Kidney (tissue), 14 donors: Measurements from ENCODE around the gene GSX2. TPM values are rescaled to one million over a fixed set of nuclear protein-coding genes. Genes with fewer than 3 reads are reported as not detected.

Source experiments
- DNase-seq, 5 donors: peaks; one replicate each; pipeline ENCODE4 v3.0.0-alpha.2; 2013 to 2020
- FAIRE-seq: peaks from 2 replicates; lab custom pipeline; 2012; peaks lifted over from hg19 to GRCh38; lab: Jason Lieb, UNC
- H3K27ac ChIP-seq, 2 donors: one replicate each; pipeline ENCODE4 v1.7.0; 2013; ENCODE audit warnings: low read depth in 2 of 2, low read length in 2 of 2, inconsistent platforms in 1 of 2
- H3K27me3 ChIP-seq: one replicate; pipeline ENCODE4 v1.7.1; 2013; ENCODE audit warnings: low read length, inconsistent platforms; ENCODE audit not compliant: control insufficient read depth, insufficient read depth
- H3K36me3 ChIP-seq, 3 donors: one replicate each; pipeline versions ENCODE4 v1.7.0 to v1.7.1; 2013; ENCODE audit warnings: low read length in 3 of 3, control low read depth in 1 of 3, inconsistent platforms in 1 of 3; ENCODE audit not compliant: insufficient read depth in 3 of 3, control insufficient read depth in 2 of 3
- H3K4me1 ChIP-seq, 3 donors: one replicate each; pipeline versions ENCODE4 v1.7.0 to v1.7.1; 2013; ENCODE audit warnings: low read length in 3 of 3, inconsistent platforms in 1 of 3, low read depth in 1 of 3; ENCODE audit not compliant: control insufficient read depth in 2 of 3, insufficient read depth in 2 of 3
- H3K4me3 ChIP-seq, 3 donors: one replicate each; pipeline versions ENCODE4 v1.7.0 to v1.8.1; 2013; ENCODE audit warnings: low read length in 3 of 3, control low read depth in 1 of 3, inconsistent platforms in 1 of 3
- H3K9ac ChIP-seq, 3 donors: one replicate each; pipeline versions ENCODE4 v1.7.0 to v1.7.1; 2013; ENCODE audit warnings: low read length in 3 of 3, control low read depth in 1 of 3, inconsistent platforms in 1 of 3
- H3K9me3 ChIP-seq, 3 donors: one replicate each; pipeline versions ENCODE4 v1.7.0 to v1.7.1; 2013; ENCODE audit warnings: low read length in 3 of 3, control low read depth in 1 of 3, inconsistent platforms in 1 of 3; ENCODE audit not compliant: control insufficient read depth in 2 of 3, insufficient read depth in 1 of 3
- intact Hi-C: fragments of 100-400 bp; cut with DNase I; formaldehyde crosslinking; loops from one replicate; pipeline ENCODE4 v1.11.1; 2022
- polyA plus RNA-seq: library from polyadenylated mRNA; stranded (reverse); fragments of 350-450 nt; fragmentation: Illumina TruSeq; extraction: RNeasy Lipid Tissue Mini Kit (QIAGEN cat#74804); gene quantifications from one replicate; pipeline ENCODE4 v1.2.3, GENCODE V29; 2014; ENCODE audit warnings: low read depth, low replicate concordance; ENCODE audit not compliant: insufficient read depth
- total RNA-seq: library from RNA; stranded (reverse); fragmentation: NEBNext Ultra II Directional; extraction: Animal tissue kit (Norgen Biotek cat#: 25700); gene quantifications from one replicate; pipeline ENCODE4 v1.2.1, GENCODE V29; 2021
- TF ChIP-seq, protein P1 (sequence below): IDR thresholded peaks from 3 replicates; pipeline ENCODE4 v1.5.1; 2012; ENCODE audit warnings: mild to moderate bottlenecking, moderate library complexity, borderline replicate concordance; ENCODE audit not compliant: insufficient read depth; ENCODE audit errors: extremely low read depth
- donor health status: control.
- donor health status: control.
- donor health status: control.
- donor health status: control.
- donor health status: control.
- donor health status: DM: yes; HTN: yes; CAD: no.
- donor health status: Normal renal cell carcinoma (clear cell type).

GSX2 gene
- total and polyA plus RNA-seq, 2 donors from 2014 or later = not detected

- Histone ChIP-seq H3K4me1 (peaks cover 5 to 25% (median 15%) of the 10 kb centered on the region in 3 donors), H3K27me3 (no peaks in the 10 kb centered on the region), H3K36me3 (no peaks in the 10 kb centered on the region), H3K4me3 (no peak overlapping the region), H3K9ac (peak overlapping the region in 1 of 3 donors; percentile 22), H3K9me3 (no peaks in the 10 kb centered on the region), H3K27ac (no peak overlapping the region)
- DNase-seq (no peak), FAIRE-seq (no peak)
- intact Hi-C loops = no loop called here
- TF ChIP-seq, protein P1, sequence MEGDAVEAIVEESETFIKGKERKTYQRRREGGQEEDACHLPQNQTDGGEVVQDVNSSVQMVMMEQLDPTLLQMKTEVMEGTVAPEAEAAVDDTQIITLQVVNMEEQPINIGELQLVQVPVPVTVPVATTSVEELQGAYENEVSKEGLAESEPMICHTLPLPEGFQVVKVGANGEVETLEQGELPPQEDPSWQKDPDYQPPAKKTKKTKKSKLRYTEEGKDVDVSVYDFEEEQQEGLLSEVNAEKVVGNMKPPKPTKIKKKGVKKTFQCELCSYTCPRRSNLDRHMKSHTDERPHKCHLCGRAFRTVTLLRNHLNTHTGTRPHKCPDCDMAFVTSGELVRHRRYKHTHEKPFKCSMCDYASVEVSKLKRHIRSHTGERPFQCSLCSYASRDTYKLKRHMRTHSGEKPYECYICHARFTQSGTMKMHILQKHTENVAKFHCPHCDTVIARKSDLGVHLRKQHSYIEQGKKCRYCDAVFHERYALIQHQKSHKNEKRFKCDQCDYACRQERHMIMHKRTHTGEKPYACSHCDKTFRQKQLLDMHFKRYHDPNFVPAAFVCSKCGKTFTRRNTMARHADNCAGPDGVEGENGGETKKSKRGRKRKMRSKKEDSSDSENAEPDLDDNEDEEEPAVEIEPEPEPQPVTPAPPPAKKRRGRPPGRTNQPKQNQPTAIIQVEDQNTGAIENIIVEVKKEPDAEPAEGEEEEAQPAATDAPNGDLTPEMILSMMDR = no peak
These were observed 39.8 kb upstream of the GSX2 start for GRCh38 chr4:54060116-54060515.

- TF ChIP-seq, protein P1 = no peak
- H3K9ac ChIP-seq = no peak overlapping the region
- H3K4me1 ChIP-seq = peaks cover 5 to 31% (median 12%) of the 10 kb centered on the region in 3 donors
- peak overlapping the region in 2 of 3 donors; percentile 3 to 96 for H3K4me3 ChIP-seq
- H3K9me3 ChIP-seq = no peaks in the 10 kb centered on the region
- no peak for DNase-seq
- H3K27me3 ChIP-seq = no peaks in the 10 kb centered on the region
- H3K36me3 ChIP-seq = no peaks in the 10 kb centered on the region
- H3K27ac ChIP-seq = no peak overlapping the region
- FAIRE-seq = no peak
- intact Hi-C loops = no loop called here
These were observed 38.9 kb upstream of the GSX2 start for GRCh38 chr4:54061067-54061466.

DNA sequence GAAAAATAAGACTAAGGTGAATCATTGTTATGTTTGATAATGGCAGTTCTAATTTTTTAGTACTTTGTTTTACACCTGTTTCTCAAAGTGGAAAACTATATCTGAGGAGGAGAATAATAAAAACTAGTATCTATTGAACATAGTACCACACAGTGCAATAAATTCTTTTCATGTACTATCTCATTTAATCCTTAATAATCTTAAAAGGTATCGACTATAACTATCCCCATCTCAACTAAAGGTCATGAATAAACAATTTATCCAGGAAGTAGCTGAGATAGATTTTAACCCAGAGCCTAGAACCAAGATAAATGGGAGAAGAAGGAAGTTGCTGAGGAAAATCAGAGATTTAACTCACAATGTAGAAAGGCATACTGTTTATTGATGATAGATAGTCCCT lies 38.1 kb upstream of the GSX2 start:
- no peaks in the 10 kb centered on the region for H3K36me3 ChIP-seq
- TF ChIP-seq, protein P1 = no peak
- no peak overlapping the region for H3K9ac ChIP-seq
- DNase-seq = no peak
- H3K27me3 ChIP-seq = no peaks in the 10 kb centered on the region
- peak; percentile 15 for FAIRE-seq
- H3K4me1 ChIP-seq = peaks cover 5 to 25% (median 12%) of the 10 kb centered on the region in 3 donors
- H3K9me3 ChIP-seq = no peaks in the 10 kb centered on the region
- intact Hi-C loops = no loop called here
- no peak overlapping the region for H3K27ac ChIP-seq
- peak overlapping the region in 2 of 3 donors; percentile 51 to 96 for H3K4me3 ChIP-seq

- FAIRE-seq (no peak), DNase-seq (no peak)
- Histone ChIP-seq H3K36me3 (no peaks in the 10 kb centered on the region), H3K9ac (peak overlapping the region in 2 of 3 donors; percentile 58 to 92), H3K27me3 (no peaks in the 10 kb centered on the region), H3K4me1 (peaks cover 5 to 20% (median 7%) of the 10 kb centered on the region in 3 donors), H3K9me3 (no peaks in the 10 kb centered on the region), H3K4me3 (peak overlapping the region; percentile 77 to 97 (median 96)), H3K27ac (peak overlapping the region; percentile 13 to 92)
- intact Hi-C loops = no loop called here
- TF ChIP-seq, protein P1 = no peak
These were observed 37.6 kb upstream of the GSX2 start for GRCh38 chr4:54062392-54062791.
